GM12864 (cell line): Measurements from ENCODE around the gene C5AR1.
"Not testable (repeated sequence)": the region's sequence is repeated elsewhere in the genome, so short reads cannot be mapped to it uniquely, and the experiment has no call there.

Experiments
- DNase-seq: peaks from one replicate; pipeline ENCODE4 v3.0.0-alpha.2; 2011; ENCODE audit warnings: low read depth
- H3K4me3 ChIP-seq: 2 replicates; pipeline ENCODE4 v1.5.1; 2011; ENCODE audit warnings: mild to moderate bottlenecking, low read depth, low read length, control low read depth
- CTCF ChIP-seq: IDR thresholded peaks from 2 replicates; pipeline ENCODE4 v1.5.1; 2011; ENCODE audit warnings: low read depth, mild to moderate bottlenecking, moderate library complexity, low read length, control low read depth, inconsistent platforms; ENCODE audit errors: missing control alignments

Gene C5AR1

DNA sequence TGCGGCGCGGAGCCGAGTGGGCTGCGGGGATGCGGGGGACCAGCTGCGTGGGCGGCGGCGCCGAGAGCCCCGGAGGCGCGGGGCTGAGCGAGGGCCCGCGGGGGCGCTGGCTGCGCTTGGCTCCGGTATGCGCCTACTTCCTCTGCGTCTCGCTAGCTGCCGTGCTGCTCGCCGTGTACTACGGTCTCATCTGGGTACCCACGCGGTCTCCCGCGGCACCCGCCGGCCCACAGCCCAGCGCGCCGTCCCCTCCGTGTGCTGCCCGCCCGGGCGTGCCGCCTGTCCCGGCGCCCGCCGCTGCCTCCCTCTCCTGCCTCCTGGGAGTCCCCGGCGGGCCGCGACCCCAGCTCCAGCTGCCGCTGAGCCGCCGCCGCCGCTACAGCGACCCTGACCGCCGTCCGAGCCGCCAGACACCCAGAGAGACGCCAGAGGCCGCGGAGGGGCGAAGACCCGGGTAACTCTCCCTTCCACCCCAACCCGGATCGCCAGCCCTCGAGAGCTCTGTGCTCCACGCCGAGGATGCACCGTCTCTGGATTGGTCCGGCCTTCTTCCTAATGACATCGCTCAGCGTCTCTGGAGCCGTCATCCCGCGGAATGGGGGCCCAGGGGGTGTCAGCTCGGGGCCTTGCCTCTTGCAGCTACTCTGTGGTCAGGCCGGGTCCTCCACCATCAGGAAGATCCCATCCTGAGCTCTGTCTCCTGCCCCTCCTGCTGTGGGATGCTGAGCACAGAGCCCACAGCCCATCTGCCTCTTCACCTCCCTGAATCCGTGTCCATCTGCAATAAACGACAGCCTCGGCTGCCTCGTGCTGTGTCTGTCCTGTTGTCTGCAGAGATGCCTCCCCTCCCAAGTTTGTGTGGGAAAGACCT is 34.5 kb upstream of the C5AR1 start:
- H3K4me3 ChIP-seq, result peak overlapping the region; percentile 67
- no peak for DNase-seq
- no peak for TF ChIP-seq CTCF

DNA sequence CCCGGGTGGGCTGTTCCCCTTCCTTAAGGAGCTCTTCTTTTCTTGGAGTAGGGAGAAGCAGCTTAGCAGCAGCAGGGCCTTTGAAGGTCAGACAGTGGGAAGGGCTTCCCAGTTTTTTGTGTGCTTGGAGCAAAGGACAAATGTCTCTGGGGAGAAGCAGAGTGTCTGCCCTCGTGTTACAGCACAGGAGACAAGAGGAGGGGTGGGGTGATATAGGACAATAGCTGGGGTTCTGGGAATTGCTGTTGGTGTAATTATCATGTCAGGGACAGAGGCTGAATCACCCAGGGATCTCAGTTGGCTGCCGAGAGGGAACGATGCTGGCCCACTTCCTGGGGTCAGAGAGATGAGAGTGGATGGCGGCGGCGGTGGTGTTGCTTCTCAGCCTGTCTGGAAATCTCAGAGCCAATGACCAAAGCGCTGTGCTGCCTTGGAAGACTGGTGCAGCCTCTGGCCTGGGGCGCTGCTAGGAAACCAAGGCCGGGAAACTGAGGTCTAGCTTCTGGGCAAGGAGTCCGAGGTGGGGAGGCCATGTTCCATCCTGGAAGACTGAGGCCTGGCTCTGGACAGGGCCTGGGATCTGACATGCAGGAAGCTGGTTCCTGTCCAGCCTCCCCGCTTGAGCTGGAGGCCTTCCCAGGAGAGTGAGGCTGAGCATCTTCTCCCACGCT is 33.7 kb upstream of the C5AR1 start:
- no peak for TF ChIP-seq CTCF
- no peak overlapping the region for H3K4me3 ChIP-seq
- DNase-seq, result no peak

DNA sequence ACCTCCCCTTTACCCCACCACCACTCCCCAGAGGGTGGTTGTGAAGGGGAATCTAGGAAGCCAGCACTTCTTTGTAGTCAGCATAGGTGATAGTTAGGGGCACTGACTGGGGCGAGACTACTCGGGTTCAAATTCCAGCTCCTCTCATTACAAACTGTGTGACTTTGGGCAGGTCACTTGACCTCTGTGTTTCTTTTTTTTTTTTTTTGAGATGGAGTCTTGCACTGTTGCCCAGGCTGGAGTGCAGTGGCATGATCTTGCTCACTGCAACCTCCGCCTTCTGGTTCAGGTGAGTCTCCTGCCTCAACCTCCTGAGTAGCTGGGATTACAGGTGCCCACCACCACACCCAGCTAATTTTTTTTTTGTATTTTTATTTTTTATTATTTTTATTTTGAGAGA is 33.1 kb upstream of the C5AR1 start:
- not testable (repeated sequence) for H3K4me3 ChIP-seq, DNase-seq

- TF ChIP-seq CTCF, result peak; percentile 72
- H3K4me3 ChIP-seq, result no peak overlapping the region
- DNase-seq, result no peak
Measured at GRCh38 chr19:47280183-47280797, 29.4 kb upstream of the C5AR1 start.

- no peak for DNase-seq
- TF ChIP-seq CTCF, result no peak
- H3K4me3 ChIP-seq, result no peak overlapping the region
Measured at GRCh38 chr19:47283405-47284059, 26.1 kb upstream of the C5AR1 start.

DNA sequence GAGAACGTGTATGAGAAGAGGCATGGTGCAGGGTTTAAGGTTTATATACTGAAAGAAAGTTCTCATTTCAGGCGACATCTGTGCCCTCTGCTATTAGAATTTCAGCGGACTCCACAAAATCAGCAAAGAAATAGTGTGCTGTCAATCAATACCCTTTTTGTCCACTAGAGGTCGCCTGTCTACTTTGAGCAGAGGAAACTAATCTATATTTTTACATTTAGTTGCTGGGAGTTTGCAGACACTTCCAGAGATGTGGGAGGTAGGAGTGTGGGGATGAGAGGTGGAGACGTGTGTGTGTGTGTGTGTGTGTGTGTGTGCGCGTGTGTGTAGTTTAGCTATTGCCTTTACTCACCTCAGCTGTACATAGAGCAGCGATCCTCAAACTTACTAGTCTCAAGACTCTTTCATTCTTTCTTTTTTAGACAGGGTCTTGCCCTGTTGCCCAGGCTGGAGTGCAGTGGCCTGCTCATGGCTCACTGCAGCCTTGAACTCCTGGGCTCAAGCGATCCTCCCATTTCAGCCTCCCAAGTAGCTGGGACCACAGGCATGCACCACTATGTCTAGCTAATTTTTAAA is 25.2 kb upstream of the C5AR1 start:
- TF ChIP-seq CTCF, result peak; percentile 87
- DNase-seq, result no peak
- no peak overlapping the region for H3K4me3 ChIP-seq

GRCh38 chr19:47296036-47296435 is 13.6 kb upstream of the C5AR1 start:
- H3K4me3 ChIP-seq, result no peak overlapping the region
- peak; percentile 66 for DNase-seq
- TF ChIP-seq CTCF, result peak; percentile 70

DNA sequence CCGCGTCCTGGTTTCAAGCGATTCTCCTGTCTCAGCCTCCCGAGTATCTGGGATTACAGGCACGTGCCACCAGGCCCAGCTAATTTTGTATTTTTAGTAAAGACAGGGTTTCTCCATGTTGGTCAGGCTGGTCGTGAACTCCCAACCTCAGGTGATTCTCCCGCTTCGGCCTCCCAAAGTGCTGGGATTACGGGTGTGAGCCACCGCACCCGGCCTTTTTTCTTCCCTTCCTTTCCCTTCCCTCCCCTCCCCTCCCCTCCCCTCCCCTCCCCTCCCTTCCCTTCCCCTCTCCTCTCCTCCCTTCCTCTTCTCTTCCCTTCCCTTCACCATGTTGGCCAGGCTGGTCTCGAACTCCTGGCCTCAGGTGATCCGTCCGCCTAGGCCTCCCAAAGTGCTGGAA is 8.8 kb upstream of the C5AR1 start:
- not testable (repeated sequence) for H3K4me3 ChIP-seq, DNase-seq
